ENCODE results near the gene ARL5C. TPM values are rescaled to one million over a fixed set of nuclear protein-coding genes. Genes with fewer than 3 reads are reported as not detected.

The ARL5C gene
- total RNA-seq, 1 donor from 2014 or later, result not detected

DNA sequence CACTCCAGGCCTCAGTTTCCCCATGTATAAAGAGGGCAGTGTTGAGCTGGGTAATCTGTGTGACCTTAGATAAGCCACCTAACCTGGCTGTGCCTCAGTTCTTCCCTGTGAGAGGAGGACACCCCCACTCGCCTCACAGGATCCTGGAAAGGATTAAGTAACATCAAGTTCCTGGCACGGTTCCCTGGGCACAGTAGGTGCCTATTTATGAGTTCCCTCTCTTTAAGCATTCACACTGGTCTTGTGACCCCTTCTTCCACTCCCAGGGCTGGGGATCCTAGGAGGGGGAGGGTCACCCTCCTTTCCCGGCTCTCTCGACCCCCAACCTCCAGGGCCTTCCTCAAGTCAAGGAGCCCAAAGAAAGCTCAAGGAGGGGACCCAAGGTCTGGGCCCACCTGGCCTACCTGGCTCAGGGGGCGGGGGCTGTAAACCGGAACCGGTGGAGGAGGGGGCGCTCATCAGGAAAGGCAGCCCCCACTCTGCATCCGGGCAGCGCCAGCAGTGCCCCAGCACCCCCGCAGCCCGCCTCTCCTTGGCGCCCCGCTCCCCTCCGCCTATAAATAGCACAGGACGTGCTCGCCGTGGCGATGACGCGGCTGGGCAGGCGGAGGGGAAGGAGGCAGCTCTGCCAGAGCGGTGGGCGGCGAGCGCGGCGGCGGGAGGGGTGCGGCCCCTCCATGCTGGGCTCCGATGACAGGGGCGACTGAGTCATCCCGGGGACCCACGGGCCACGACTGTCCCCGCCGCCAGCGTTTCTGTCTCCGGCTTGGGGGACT is 43.5 kb upstream of the ARL5C start:
- TF ChIP-seq, protein P1, sequence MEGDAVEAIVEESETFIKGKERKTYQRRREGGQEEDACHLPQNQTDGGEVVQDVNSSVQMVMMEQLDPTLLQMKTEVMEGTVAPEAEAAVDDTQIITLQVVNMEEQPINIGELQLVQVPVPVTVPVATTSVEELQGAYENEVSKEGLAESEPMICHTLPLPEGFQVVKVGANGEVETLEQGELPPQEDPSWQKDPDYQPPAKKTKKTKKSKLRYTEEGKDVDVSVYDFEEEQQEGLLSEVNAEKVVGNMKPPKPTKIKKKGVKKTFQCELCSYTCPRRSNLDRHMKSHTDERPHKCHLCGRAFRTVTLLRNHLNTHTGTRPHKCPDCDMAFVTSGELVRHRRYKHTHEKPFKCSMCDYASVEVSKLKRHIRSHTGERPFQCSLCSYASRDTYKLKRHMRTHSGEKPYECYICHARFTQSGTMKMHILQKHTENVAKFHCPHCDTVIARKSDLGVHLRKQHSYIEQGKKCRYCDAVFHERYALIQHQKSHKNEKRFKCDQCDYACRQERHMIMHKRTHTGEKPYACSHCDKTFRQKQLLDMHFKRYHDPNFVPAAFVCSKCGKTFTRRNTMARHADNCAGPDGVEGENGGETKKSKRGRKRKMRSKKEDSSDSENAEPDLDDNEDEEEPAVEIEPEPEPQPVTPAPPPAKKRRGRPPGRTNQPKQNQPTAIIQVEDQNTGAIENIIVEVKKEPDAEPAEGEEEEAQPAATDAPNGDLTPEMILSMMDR (IDR thresholded peaks at IDR 0.05), result no peak
- Histone ChIP-seq H3K9me3 (no peaks in the 10 kb centered on the region), H3K36me3 (peaks cover 7% of the 10 kb centered on the region), H3K4me3 (peak overlapping the region; percentile 47), H3K27ac (peak overlapping the region; percentile 60), H3K4me1 (peaks cover 44% of the 10 kb centered on the region), H3K27me3 (ENCODE audit: low read depth) (peaks cover 7% of the 10 kb centered on the region)
- DNase-seq (peak; percentile 83), ATAC-seq (peak; percentile 71 to 72)
- intact Hi-C loops (cut with DNase I), result no loop called here

DNA sequence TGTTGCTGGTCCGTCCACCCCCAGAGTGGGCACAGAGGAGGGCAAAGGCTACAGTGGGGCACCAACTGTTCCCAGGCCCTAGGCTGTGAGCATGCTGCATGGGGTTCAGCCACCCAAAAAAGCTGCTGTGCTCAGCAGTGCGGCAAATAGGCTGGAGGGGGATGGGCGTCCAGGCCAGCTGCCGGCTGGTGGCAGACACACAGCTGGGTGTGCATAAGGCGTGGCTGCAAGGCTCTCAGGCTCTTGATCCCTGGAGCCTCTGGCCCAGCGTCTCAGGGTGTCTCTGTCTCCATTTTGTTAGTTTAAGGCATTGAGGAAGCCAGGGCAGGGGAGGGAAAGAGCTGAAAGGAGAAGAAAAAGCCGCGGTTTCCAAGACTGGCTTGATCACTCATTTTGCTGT is 42.9 kb upstream of the ARL5C start:
- Histone ChIP-seq H3K27ac (peak overlapping the region; percentile 60), H3K9me3 (no peaks in the 10 kb centered on the region), H3K4me1 (peaks cover 44% of the 10 kb centered on the region), H3K4me3 (peak overlapping the region; percentile 47), H3K36me3 (peaks cover 13% of the 10 kb centered on the region), H3K27me3 (ENCODE audit: low read depth) (peaks cover 7% of the 10 kb centered on the region)
- TF ChIP-seq, protein P1 (IDR thresholded peaks at IDR 0.05), result no peak
- peak; percentile 69 for DNase-seq
- intact Hi-C loops (cut with DNase I), result no loop called here
- ATAC-seq, result peak; percentile 9 to 22

DNA sequence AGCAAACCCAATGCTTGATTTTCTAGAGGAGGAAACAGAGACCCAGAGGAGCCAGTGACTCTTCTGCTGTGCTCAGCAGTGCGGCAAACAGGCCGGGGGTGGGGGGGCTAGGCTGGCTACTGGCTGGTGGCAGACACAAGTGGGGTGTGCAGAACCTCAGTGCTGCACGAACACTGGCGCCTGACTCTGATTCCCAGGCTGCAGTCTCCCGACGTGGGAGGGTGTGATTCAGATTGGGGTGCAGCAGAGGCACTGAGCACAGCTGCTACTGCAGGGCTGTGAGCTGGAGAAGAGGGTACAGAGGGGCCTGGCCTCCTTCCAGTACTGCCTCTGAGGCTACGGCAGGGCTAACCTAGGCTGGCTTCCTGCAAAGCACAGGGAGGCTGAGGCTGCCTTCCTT is 42.2 kb upstream of the ARL5C start:
- no peak overlapping the region for H3K27ac ChIP-seq
- H3K36me3 ChIP-seq, result peaks cover 21% of the 10 kb centered on the region
- intact Hi-C loops (cut with DNase I), result no loop called here
- TF ChIP-seq, protein P1 (IDR thresholded peaks at IDR 0.05), result no peak
- H3K4me1 ChIP-seq, result peaks cover 44% of the 10 kb centered on the region
- DNase-seq (peak; percentile 73), ATAC-seq (peak; percentile 36 to 46)
- no peaks in the 10 kb centered on the region for H3K9me3 ChIP-seq
- H3K27me3 ChIP-seq (ENCODE audit: low read depth), result peaks cover 7% of the 10 kb centered on the region
- H3K4me3 ChIP-seq, result no peak overlapping the region

DNA sequence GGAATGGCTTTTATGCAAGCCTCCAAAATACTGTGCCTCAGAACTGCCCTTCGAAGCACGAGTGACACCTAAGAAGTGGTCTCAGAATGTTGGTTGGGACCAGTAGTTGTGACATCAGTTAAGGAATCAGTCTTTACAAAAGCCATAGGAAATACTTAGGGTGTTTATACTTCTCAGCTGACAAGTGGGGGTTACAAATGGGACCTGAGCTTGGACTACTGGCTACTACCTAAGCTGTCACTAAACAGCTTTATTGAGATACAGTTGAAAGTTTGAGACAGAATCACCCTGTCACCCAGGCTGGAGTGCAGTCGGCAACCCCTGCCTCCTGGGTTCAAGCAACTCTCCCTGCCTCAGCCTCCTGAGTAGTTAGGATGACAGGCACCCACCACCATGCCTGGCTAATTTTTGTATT is 39.2 kb upstream of the ARL5C start:
- H3K27me3 ChIP-seq (ENCODE audit: low read depth), result peaks cover 5% of the 10 kb centered on the region
- H3K9me3 ChIP-seq, result no peaks in the 10 kb centered on the region
- ATAC-seq, result no peak
- DNase-seq, result no peak
- H3K4me1 ChIP-seq, result peaks cover 47% of the 10 kb centered on the region
- intact Hi-C loops (cut with DNase I), result no loop called here
- TF ChIP-seq, protein P1 (IDR thresholded peaks at IDR 0.05), result no peak
- H3K36me3 ChIP-seq, result peaks cover 42% of the 10 kb centered on the region
- H3K27ac ChIP-seq, result no peak overlapping the region
- no peak overlapping the region for H3K4me3 ChIP-seq

DNA sequence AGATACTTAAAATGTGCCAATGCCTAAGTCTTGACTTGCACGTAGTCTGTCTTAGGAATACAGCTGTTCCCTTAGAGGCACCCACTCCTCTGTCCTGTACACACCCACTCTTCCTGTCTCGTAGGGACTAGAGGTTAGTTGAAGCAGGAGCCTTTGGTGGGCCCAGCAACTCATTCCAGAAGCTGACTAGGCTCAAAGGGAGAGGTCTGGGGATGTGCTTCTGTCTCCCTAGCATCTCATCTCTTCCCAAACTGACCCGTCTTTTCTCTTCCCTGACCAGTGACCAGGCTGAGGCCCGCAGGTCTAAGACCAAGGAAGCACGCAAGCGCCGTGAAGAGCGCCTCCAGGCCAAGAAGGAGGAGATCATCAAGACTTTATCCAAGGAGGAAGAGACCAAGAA is 38.3 kb upstream of the ARL5C start:
- TF ChIP-seq, protein P1 (IDR thresholded peaks at IDR 0.05), result no peak

More for the DNA sequence above, 38.3 kb upstream of the ARL5C start:
- DNase-seq (no peak), ATAC-seq (no peak)
- H3K36me3 ChIP-seq, result peaks cover 42% of the 10 kb centered on the region
- no peak overlapping the region for H3K27ac ChIP-seq
- H3K9me3 ChIP-seq, result no peaks in the 10 kb centered on the region
- H3K4me3 ChIP-seq, result no peak overlapping the region
- intact Hi-C loops (cut with DNase I), result no loop called here
- no peaks in the 10 kb centered on the region for H3K27me3 ChIP-seq (ENCODE audit: low read depth)
- H3K4me1 ChIP-seq, result peaks cover 42% of the 10 kb centered on the region
